ENCODE results near the gene PINLYP.

DNA sequence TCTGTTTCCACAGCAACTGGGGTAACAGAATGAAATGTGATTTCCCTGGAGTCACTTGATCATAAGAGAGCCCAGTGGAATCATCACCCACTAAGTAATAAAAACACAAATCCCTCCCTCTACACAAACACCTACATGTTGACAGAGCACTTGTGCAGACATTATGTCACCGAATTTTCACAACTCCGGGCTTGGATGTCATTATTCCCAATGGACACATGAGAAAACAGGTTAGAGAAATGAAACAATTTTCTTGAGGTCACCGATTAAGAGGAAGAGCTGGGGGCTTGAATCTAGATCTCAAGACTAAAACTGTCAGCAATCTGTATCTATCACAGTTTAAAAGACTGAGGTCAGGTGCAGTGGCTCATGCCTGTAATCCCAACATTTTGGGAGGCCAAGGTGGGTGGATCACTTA lies 3.4 kb upstream of the PINLYP start:
- TF ChIP-seq CTCF (IDR thresholded peaks at IDR 0.05) = no peak
- no peak for TF ChIP-seq POLR2A (IDR thresholded peaks at IDR 0.05)

Measured in tibial nerve (tissue), 3 donors.